ENCODE results near the gene CCK.

- TF ChIP-seq CTCF (conservative IDR thresholded peaks at IDR 0.05; ENCODE audit: low read depth in 2 of 2) (no peak), REST (IDR thresholded peaks at IDR 0.05; ENCODE audit: unreplicated experiment) (no peak), EZH2phosphoT487 (IDR thresholded peaks at IDR 0.05; ENCODE audit: unreplicated experiment) (no peak), POLR2AphosphoS5 (IDR thresholded peaks at IDR 0.05; ENCODE audit: low read depth) (no peak), ZNF114 (CRISPR knock-in tag; IDR thresholded peaks at IDR 0.05) (no peak), CREB1 (CRISPR knock-in tag; IDR thresholded peaks at IDR 0.05; ENCODE audit: low read depth) (no peak), EZH2 (IDR thresholded peaks at IDR 0.05; ENCODE audit: low read depth, unreplicated experiment) (no peak), ETS1 (IDR thresholded peaks at IDR 0.05) (no peak)
Observed at GRCh38 chr3:42266085-42266484, at the start of gene CCK.

Data from GM23338 (cell line).